ENCODE data around the gene IDUA.

IDUA gene

DNA sequence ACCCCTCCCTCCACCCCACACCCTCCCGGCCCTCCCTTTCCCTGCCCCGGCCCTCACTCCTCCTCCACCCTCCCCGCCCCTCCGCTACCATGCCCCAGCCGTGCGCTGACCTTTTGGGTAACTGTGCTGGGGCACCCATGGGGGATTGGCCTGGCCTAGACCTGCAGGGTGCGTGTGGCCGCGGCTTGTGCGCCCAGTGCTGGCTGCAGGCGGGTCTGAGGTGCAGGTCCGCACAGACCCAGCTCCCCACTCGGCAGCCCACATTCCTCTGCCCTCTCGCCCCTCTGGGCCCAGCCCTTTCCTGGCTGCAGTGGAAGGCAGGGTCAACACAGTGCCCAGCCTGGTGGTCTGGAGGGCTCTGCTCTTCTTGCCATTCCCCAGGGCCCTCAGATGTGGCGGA lies 49.3 kb downstream of the IDUA start:
- TF ChIP-seq, protein P1, sequence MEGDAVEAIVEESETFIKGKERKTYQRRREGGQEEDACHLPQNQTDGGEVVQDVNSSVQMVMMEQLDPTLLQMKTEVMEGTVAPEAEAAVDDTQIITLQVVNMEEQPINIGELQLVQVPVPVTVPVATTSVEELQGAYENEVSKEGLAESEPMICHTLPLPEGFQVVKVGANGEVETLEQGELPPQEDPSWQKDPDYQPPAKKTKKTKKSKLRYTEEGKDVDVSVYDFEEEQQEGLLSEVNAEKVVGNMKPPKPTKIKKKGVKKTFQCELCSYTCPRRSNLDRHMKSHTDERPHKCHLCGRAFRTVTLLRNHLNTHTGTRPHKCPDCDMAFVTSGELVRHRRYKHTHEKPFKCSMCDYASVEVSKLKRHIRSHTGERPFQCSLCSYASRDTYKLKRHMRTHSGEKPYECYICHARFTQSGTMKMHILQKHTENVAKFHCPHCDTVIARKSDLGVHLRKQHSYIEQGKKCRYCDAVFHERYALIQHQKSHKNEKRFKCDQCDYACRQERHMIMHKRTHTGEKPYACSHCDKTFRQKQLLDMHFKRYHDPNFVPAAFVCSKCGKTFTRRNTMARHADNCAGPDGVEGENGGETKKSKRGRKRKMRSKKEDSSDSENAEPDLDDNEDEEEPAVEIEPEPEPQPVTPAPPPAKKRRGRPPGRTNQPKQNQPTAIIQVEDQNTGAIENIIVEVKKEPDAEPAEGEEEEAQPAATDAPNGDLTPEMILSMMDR (IDR thresholded peaks at IDR 0.05; ENCODE audit: low read depth, low read length) = no peak
- in situ Hi-C loops (cut with HindIII; ENCODE audit: low sequenced_read_pairs) = no loop called here
- no peak overlapping the region for H3K4me3 ChIP-seq (ENCODE audit: low read depth, low read length)
- no peak for DNase-seq (ENCODE audit: low read depth, low spot score)

DNA sequence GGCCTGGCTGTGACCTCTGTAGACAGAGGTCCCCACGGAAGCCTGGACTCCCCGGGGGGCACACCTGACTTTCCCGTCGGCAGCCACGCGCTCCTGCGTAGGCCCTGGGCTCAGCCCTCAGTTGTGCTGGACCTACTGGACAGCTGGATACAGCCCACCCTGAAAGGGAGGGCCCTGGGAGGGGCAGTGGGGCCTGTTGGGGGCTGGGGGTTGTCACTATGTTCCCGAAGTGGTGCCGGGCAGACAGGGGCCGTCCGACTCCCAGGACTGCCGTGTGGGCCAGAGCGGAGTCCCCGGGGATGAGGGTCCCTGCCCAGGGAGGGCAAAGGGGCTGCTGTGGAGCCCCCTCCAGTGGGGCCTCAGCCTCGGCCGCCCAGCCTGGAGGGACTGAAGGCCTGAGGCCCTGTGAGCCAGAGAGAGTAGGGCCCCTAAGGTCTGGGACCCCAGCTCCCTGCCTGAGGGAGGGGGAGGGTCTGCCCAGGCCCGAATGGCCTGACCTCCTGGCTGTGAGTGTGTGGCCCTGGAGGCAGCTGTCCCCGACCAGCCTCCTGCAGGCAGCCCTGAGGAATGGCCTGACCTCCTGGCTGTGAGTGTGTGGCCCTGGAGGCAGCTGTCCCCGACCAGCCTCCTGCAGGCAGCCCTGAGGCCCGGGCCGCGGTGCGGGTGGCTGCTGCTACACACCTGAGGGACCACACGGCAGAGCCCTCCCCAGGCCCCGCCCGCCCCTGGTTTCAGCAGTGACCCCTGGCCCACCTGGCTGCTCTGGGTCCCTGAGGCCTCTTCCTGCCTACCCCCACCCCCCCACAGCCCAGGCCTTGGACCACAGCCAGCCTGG lies 50.3 kb downstream of the IDUA start:
- H3K4me3 ChIP-seq (ENCODE audit: low read depth, low read length) = no peak overlapping the region
- DNase-seq (ENCODE audit: low read depth, low spot score) = no peak
- in situ Hi-C loops (cut with HindIII; ENCODE audit: low sequenced_read_pairs) = no loop called here
- TF ChIP-seq, protein P1 (IDR thresholded peaks at IDR 0.05; ENCODE audit: low read depth, low read length) = no peak

DNA sequence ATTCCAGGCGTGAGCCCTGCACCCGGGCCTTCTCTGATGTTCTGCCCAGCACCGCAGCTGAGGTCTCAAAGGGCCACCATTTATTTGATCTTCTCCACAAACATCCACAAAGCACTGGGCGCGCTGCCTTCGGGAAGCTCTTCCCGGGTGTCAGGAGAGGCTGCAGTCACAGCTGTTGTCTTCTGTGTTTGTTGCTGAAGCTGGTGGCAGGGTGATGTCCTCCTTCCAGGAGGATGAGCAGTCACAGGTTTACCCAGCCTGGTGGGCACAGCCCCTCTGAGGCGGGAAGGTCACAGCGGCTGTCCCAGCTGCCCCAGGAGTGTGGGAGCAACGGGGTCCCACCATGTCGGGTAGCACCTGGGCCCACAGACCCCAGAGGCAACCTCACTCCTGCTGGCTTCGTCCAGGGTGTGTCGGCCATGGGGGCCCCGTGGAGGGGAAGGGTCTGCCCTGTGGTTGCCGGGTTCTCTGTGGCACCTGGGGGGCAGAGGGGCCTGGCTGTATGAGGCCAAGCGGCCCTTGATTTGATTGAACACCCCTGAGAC lies 52.2 kb downstream of the IDUA start:
- TF ChIP-seq, protein P1 (IDR thresholded peaks at IDR 0.05; ENCODE audit: low read depth, low read length) = no peak
- in situ Hi-C loops (cut with HindIII; ENCODE audit: low sequenced_read_pairs) = no loop called here
- no peak overlapping the region for H3K4me3 ChIP-seq (ENCODE audit: low read depth, low read length)
- no peak for DNase-seq (ENCODE audit: low read depth, low spot score)

DNA sequence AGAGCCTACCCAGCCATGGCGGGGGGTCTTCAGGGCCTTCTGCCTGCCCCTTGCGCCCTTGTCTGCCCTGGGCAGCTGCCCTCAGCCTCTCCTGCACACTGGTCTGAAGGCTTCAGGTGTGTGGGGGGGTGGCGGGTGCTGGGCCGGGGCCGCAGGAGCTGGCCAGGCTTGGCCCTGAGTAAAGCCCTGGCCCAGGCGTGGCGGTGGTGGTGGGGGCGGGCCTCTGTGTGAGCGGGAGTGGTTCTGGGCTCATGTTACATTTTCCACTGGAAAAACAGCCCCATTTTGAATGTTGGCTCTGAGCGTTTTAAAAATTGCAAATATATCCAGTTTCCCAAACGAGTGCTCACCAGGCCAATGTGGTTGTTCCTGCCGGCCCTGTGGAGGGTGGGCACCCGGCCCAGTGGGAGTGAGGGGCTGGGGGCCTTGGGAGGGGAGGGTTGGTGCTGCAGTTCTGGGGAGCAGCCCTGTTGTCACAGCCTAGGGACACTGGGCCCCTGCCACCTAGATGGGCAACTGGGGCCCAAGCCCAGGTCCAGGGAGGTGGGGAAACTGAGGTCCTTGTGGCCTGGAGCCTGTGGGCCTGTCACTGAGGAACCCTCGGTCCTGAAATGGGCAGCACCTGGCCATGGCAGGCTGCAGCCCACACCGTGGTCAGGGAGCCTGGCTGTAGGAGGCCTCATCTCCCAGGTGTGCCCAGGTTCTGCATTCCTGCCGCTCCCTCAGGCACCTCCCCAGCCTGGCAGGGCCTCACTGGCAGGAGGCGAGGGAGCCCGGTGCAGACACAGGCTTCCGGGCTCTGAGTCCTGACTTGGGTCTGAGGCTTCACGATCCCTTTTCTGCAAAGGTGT lies 52.9 kb downstream of the IDUA start:
- H3K4me3 ChIP-seq (ENCODE audit: low read depth, low read length) = no peak overlapping the region
- TF ChIP-seq, protein P1 (IDR thresholded peaks at IDR 0.05; ENCODE audit: low read depth, low read length) = no peak
- DNase-seq (ENCODE audit: low read depth, low spot score) = peak; percentile 61
- in situ Hi-C loops (cut with HindIII; ENCODE audit: low sequenced_read_pairs) = no loop called here

DNA sequence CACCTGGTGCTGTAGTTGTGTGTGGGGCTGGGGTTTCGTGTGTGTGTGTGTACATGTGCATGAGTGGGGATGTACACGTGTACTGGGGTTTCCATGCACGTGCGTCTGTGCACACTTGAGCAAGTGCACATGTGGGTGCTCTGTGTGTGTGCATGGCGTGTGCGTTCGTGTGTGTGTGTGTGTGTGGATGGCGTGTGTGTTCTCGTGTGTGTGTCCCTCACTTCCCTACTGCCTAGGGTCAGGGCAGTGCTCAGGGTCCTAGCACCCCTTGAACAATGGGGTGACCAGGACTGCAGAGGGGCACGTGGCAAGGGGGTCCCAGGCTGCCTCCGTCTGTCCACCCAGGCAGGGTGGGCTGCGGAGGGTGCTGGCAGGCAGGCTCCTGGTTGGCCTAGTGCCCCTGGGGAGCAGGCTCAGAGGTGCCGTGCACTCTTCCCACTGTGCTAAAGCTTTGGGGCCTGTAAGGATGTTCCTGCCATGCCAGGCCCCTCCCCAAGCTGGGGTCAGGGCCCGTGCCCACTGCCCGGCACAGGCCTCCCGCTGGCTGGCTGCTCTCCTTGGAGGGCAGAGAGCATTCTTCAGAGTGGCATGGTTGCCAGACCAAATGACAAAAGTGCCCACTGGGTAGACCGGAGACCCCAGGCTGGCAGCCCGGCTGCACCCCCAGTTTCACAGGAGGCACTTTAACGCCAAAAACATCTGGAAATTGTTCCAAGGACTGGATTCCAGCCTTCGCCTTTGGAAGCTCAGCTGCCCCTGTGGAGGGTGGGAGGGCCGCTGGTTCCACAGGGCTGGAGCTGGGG lies 53.7 kb downstream of the IDUA start:
- H3K4me3 ChIP-seq (ENCODE audit: low read depth, low read length) = no peak overlapping the region
- DNase-seq (ENCODE audit: low read depth, low spot score) = no peak
- in situ Hi-C loops (cut with HindIII; ENCODE audit: low sequenced_read_pairs) = no loop called here
- TF ChIP-seq, protein P1 (IDR thresholded peaks at IDR 0.05; ENCODE audit: low read depth, low read length) = no peak
